GM12875 (cell line): ENCODE results near the gene CUTA.
A peak's percentile ranks its signal among the peaks of the same experiment; 100 is the strongest.
"Not testable (repeated sequence)": the region's sequence is repeated elsewhere in the genome, so short reads cannot be mapped to it uniquely, and the experiment has no call there.

Source experiments
- H3K4me3 ChIP-seq: one replicate; pipeline ENCODE4 v1.5.1; 2011; ENCODE audit warnings: low read depth, low read length, control low read depth
- TF ChIP-seq, protein P1 (sequence below): IDR thresholded peaks from 2 replicates; pipeline ENCODE4 v1.5.1; 2011; ENCODE audit warnings: low read depth, mild to moderate bottlenecking, control low read depth, inconsistent platforms, low read length, moderate library complexity, borderline replicate concordance; ENCODE audit not compliant: insufficient read depth

The CUTA gene

DNA sequence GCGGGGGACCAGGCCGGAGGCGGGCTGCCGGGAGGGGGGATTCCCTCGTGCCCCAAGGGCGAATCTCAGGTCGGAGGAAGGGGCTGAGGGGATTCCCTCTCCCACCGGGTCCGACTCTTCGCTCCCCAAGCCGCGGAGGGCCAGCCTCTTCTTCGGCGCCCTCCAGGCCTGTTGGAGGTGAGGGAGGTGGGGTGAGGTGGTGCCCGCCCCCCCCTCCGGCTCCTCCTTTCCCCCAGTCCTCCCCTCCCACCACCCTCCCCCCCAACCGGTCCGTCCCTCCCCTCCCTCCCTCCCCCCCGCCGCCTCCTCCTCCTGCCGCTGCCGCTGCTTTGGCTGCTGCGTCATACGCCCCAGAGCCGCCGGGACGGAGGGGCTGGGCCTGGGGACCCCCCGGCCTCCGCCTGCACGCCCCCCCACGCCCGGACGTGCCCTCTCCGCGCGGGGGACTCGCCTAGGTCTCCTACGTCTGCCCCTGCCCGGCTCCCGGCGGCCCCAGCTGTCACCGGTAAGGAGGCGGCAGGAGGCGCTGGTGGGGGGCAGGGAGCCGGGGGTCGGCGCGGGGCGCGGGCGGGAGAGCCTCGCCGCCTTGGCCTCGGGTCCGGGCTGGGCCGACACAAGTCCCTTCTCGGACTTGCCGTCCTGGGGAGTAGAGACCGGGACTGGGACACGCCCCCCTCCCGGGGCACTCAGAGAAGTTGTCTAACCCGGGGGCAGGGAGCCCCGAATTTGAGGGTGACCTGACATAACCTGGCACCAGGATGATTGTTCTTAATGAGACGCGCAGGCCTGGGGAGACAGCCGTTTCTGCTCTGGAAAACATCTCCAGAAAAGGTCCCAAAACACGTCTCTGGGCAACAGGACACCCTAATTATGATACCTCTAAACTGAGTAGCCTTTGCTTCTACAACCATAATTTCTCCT is 6.9 kb downstream of the CUTA start, which contains the start of gene PHF1:
TSS of gene PHF1 (plus strand) at position 304 of the 921 bp plus-strand sequence. CDS start 1,250 bp downstream, outside the sequence.
- peak within 1 kb of the TSS; percentile 57 for H3K4me3 ChIP-seq
- TF ChIP-seq, protein P1, sequence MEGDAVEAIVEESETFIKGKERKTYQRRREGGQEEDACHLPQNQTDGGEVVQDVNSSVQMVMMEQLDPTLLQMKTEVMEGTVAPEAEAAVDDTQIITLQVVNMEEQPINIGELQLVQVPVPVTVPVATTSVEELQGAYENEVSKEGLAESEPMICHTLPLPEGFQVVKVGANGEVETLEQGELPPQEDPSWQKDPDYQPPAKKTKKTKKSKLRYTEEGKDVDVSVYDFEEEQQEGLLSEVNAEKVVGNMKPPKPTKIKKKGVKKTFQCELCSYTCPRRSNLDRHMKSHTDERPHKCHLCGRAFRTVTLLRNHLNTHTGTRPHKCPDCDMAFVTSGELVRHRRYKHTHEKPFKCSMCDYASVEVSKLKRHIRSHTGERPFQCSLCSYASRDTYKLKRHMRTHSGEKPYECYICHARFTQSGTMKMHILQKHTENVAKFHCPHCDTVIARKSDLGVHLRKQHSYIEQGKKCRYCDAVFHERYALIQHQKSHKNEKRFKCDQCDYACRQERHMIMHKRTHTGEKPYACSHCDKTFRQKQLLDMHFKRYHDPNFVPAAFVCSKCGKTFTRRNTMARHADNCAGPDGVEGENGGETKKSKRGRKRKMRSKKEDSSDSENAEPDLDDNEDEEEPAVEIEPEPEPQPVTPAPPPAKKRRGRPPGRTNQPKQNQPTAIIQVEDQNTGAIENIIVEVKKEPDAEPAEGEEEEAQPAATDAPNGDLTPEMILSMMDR = no peak

DNA sequence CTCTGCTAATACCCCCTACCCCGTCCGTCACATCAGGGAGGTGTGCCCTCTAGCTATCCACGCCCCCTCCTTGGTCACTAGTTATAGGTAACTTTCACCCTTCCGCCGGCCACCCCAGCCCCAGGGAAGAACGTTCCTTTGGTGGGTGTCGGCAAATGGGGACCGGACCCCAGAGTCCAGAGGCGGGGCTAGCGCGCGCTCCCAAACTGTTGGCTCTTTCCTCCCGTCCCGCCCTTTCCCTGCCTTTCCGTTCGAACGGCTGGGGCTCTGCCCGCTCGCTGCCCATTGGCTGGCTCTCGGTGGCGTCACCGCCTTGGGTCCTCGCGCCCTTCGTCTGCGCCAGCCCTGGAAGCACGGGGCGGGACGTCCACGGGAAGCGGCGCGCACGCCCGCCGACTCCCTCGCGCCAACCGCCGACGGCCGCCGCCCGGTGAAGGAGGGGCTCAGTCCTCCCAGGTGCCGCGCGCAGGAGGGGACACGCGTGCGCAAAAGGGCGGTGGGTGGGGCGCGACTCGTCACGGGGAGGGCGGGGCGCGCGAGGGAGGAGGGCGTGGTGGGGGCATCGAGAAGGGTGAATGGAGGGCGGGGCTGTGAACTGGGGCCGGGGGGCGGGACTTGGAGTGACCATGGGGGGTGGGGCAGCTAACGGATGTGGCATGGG is 7.7 kb downstream of the CUTA start:
- TF ChIP-seq, protein P1 = no peak
- H3K4me3 ChIP-seq = peak overlapping the region; percentile 57

DNA sequence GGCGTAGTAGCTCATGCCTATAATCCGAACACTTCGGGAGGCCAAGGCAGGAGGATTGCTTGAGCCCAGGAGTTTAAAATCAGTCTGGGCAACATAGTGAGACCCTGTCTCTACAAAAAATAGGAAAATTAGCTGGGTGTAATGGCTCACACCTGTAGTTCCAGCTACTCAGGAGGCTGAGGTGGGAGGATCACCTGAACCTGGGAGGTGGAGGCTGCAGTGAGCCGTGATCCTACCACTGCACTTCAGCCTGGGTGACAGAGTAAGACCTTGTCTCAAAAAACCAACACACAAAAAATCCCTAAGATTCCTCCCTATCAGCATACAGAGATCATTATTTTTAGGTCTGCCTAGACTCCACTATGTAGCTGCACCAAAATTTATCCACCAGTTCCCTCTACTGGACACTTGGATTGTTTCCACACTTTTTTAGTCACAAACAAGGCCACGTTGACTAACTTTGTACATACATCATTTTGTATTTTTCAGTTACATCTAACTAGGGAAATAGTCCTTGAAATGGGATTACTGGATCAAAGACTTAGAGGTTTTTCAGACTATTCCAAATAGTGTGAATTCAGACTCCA is 10.7 kb downstream of the CUTA start:
- TF ChIP-seq, protein P1 = no peak
- no peak overlapping the region for H3K4me3 ChIP-seq

DNA sequence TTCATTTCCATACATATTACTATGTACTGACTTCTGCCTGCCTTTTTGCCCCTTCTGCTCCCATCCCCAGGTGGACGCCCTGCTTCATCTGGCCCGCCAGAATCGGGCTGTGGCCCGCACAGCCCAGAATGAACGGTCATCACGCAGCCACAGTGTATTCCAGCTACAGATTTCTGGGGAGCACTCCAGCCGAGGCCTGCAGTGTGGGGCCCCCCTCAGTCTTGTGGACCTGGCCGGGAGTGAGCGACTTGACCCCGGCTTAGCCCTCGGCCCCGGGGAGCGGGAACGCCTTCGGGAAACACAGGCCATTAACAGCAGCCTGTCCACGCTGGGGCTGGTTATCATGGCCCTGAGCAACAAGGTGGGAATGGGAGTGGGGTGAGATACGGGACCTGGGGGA is 11.8 kb downstream of the CUTA start:
- no peak overlapping the region for H3K4me3 ChIP-seq
- TF ChIP-seq, protein P1 = no peak

DNA sequence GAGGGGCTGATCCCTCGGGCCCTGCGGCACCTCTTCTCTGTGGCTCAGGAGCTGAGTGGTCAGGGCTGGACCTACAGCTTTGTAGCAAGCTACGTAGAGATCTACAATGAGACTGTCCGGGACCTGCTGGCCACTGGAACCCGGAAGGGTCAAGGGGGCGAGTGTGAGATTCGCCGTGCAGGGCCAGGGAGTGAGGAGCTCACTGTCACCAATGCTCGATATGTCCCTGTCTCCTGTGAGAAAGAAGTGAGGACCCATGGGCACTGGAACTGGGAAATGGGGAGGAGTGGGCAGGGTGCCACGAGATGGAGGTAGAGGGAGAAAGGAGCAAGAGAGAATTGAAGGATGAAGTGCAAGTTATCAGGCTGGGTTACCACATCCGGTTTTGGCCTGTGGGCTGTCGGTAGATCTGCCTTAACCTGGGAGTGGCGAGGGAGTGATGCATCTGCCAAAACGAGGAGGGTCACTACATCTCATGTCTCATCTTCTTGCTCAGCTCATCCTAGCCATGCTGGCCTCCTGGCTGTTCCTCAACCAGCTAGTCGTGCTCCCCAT is 12.4 kb downstream of the CUTA start:
- TF ChIP-seq, protein P1 = no peak
- H3K4me3 ChIP-seq = no peak overlapping the region

DNA sequence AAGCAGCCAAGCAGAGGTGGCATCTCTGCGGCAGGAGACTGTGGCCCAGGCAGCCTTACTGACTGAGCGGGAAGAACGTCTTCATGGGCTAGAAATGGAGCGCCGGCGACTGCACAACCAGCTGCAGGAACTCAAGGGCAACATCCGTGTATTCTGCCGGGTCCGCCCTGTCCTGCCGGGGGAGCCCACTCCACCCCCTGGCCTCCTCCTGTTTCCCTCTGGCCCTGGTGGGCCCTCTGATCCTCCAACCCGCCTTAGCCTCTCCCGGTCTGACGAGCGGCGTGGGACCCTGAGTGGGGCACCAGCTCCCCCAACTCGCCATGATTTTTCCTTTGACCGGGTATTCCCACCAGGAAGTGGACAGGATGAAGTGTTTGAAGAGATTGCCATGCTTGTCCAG is 13.0 kb downstream of the CUTA start:
- H3K4me3 ChIP-seq = no peak overlapping the region
- TF ChIP-seq, protein P1 = no peak

DNA sequence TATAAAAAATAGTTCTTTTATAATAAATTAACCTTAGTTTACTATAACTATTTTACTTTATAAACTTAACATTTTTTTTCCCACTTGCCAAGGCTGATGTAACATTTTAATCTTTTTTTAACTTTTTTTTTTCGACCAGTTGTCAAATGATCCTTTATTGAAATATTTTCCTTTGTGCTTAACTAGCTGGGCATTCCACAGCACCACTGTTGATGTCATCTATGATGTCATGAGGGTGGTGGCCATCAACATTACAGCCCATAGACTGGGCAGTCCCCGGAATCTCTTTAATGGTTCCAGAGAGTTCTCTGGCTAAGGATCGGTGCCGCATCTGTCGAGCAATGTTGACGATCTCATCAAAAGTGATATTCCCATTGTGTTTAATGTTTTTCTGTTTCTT is 18.0 kb downstream of the CUTA start:
- H3K4me3 ChIP-seq = not testable (repeated sequence)

DNA sequence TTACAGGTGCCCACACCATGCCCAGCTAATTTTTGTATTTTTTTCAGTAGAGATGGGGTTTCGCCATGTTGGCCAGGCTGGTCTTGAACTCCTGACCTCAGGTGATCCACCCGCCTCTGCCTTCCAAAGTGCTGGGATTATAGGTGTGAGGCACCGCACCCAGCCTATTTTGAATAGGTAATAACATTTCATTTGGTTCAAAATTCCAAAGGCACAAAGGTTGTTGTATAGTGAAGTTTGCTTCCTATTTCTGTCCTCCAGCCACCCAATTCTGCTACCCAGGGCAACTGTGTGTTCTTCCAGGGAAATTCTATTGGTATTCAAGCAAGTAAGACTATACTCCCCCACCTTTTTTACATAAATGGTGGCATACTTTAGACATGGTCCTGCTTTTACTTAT is 19.3 kb downstream of the CUTA start:
- not testable (repeated sequence) for H3K4me3 ChIP-seq
